Smooth muscle cell (in vitro differentiated cells): ENCODE results near the gene LRRC9. TPM values are rescaled to one million over a fixed set of nuclear protein-coding genes. Genes with fewer than 3 reads are reported as not detected.

Experiments used
- DNase-seq: peaks from one replicate; lab custom pipeline; 2025; ENCODE audit not compliant: unreplicated experiment; lab: John Stamatoyannopoulos, UW
- H2AFZ ChIP-seq: fragments of 200-600 bp; sonication (generic); 2 replicates; pipeline ENCODE4 v1.6.0; 2016; ENCODE audit warnings: antibody characterized with exemption, low read depth, mild to moderate bottlenecking
- H3F3A ChIP-seq: fragments of 200-600 bp; sonication (generic); 2 replicates; pipeline ENCODE4 v1.6.0; 2017; ENCODE audit warnings: antibody characterized with exemption, low read depth
- H3K27ac ChIP-seq: fragments of 200-600 bp; sonication (generic); 2 replicates; pipeline ENCODE4 v1.5.1; 2016; ENCODE audit warnings: low read depth, mild to moderate bottlenecking
- H3K27me3 ChIP-seq: fragments of 200-600 bp; sonication (generic); 2 replicates; pipeline ENCODE4 v1.6.1; 2016; ENCODE audit warnings: low read depth, mild to moderate bottlenecking
- H3K36me3 ChIP-seq: fragments of 200-600 bp; sonication (generic); 2 replicates; pipeline ENCODE4 v1.5.1; 2016; ENCODE audit warnings: low read depth
- H3K4me1 ChIP-seq: fragments of 200-600 bp; sonication (generic); 2 replicates; pipeline ENCODE4 v1.5.1; 2016; ENCODE audit warnings: low read depth
- H3K4me2 ChIP-seq: fragments of 200-600 bp; sonication (generic); 2 replicates; pipeline ENCODE4 v1.6.0; 2016; ENCODE audit warnings: mild to moderate bottlenecking
- H3K4me3 ChIP-seq: fragments of 200-600 bp; sonication (generic); 2 replicates; pipeline ENCODE4 v1.5.1; 2016; ENCODE audit warnings: mild to moderate bottlenecking
- H3K79me2 ChIP-seq: fragments of 200-600 bp; sonication (generic); 2 replicates; pipeline ENCODE4 v1.6.0; 2016; ENCODE audit warnings: low read depth, mild to moderate bottlenecking
- H3K9ac ChIP-seq: fragments of 200-600 bp; sonication (generic); 2 replicates; pipeline ENCODE4 v1.6.0; 2016; ENCODE audit warnings: low read depth
- H3K9me3 ChIP-seq: fragments of 200-600 bp; sonication (generic); replicated peaks from 2 replicates; pipeline ENCODE4 v1.5.1; 2016; ENCODE audit warnings: low read depth
- H4K20me1 ChIP-seq: fragments of 200-600 bp; sonication (generic); 2 replicates; pipeline ENCODE4 v1.6.0; 2016; ENCODE audit warnings: low read depth
- CTCF ChIP-seq: fragments of 200-600 bp; sonication (generic); IDR thresholded peaks from 2 replicates; pipeline ENCODE4 v1.5.1; 2017; ENCODE audit warnings: borderline replicate concordance, mild to moderate bottlenecking, antibody characterized with exemption; ENCODE audit not compliant: insufficient read depth, poor library complexity, severe bottlenecking
- WGBS: methylation state at CpG from one replicate; pipeline ENCODE4 v1.1.7; 2016; ENCODE audit warnings: low lambda C conversion rate; 5-methylcytosine and 5-hydroxymethylcytosine counted together
- polyA plus RNA-seq: library from polyadenylated mRNA; unstranded; fragments of >200 nt; fragmentation: Nextera tagmentation; extraction: Ambion mirVana; gene quantifications from 2 replicates; pipeline ENCODE4 v1.2.1, GENCODE V29; 2016
- total RNA-seq: library from RNA; depleted of rRNA; stranded (reverse); fragments of >200 nt; gene quantifications from 2 replicates; pipeline ENCODE4 v1.2.3, GENCODE V29; 2014

Gene LRRC9
- total and polyA plus RNA-seq, 2 experiments from 2014 or later: not detected

- no peaks in the 10 kb centered on the region for H3K79me2 ChIP-seq
- H4K20me1 ChIP-seq: no peaks in the 10 kb centered on the region
- WGBS: 89% methylated on average over 3 of the region's 3 CpGs
- H3K36me3 ChIP-seq: no peaks in the 10 kb centered on the region
- no peak overlapping the region for H3K4me3 ChIP-seq
- no peaks in the 10 kb centered on the region for H3K4me1 ChIP-seq
- no peaks in the 10 kb centered on the region for H3F3A ChIP-seq
- no peaks in the 10 kb centered on the region for H3K27me3 ChIP-seq
- no peak overlapping the region for H3K9ac ChIP-seq
- no peak for TF ChIP-seq CTCF
- H3K27ac ChIP-seq: no peak overlapping the region
- no peak overlapping the region for H2AFZ ChIP-seq
- H3K4me2 ChIP-seq: no peak overlapping the region
- DNase-seq: no peak
- no peaks in the 10 kb centered on the region for H3K9me3 ChIP-seq
Observed at GRCh38 chr14:59900556-59900955, 19.4 kb upstream of the LRRC9 start.

- H2AFZ ChIP-seq: no peak overlapping the region
- no peak for DNase-seq
- H3K36me3 ChIP-seq: no peaks in the 10 kb centered on the region
- H3K9me3 ChIP-seq: no peaks in the 10 kb centered on the region
- peaks cover 10% of the 10 kb centered on the region for H3K27me3 ChIP-seq
- no peak overlapping the region for H3K9ac ChIP-seq
- H3F3A ChIP-seq: no peaks in the 10 kb centered on the region
- H3K79me2 ChIP-seq: no peaks in the 10 kb centered on the region
- H4K20me1 ChIP-seq: no peaks in the 10 kb centered on the region
- no peaks in the 10 kb centered on the region for H3K4me1 ChIP-seq
- no peak overlapping the region for H3K4me2 ChIP-seq
- TF ChIP-seq CTCF: no peak
- H3K4me3 ChIP-seq: no peak overlapping the region
- no peak overlapping the region for H3K27ac ChIP-seq
- 74% methylated on average over 2 of the region's 2 CpGs for WGBS
Observed at GRCh38 chr14:59904184-59904583, 15.8 kb upstream of the LRRC9 start.

- H3K79me2 ChIP-seq: no peaks in the 10 kb centered on the region
- 76% methylated on average over 2 of the region's 2 CpGs for WGBS
- no peak overlapping the region for H3K4me3 ChIP-seq
- no peaks in the 10 kb centered on the region for H3F3A ChIP-seq
- no peaks in the 10 kb centered on the region for H3K4me1 ChIP-seq
- no peak overlapping the region for H2AFZ ChIP-seq
- H3K4me2 ChIP-seq: no peak overlapping the region
- no peak overlapping the region for H3K27ac ChIP-seq
- H3K27me3 ChIP-seq: peaks cover 10% of the 10 kb centered on the region
- H3K9me3 ChIP-seq: no peaks in the 10 kb centered on the region
- H4K20me1 ChIP-seq: no peaks in the 10 kb centered on the region
- no peaks in the 10 kb centered on the region for H3K36me3 ChIP-seq
- TF ChIP-seq CTCF: no peak
- no peak overlapping the region for H3K9ac ChIP-seq
- DNase-seq: no peak
Observed at GRCh38 chr14:59905188-59905587, 14.8 kb upstream of the LRRC9 start.

GRCh38 chr14:59912443-59912842, 7.5 kb upstream of the LRRC9 start:
- H3K79me2 ChIP-seq: no peaks in the 10 kb centered on the region
- no peaks in the 10 kb centered on the region for H3K9me3 ChIP-seq
- H3K4me1 ChIP-seq: no peaks in the 10 kb centered on the region
- no peaks in the 10 kb centered on the region for H4K20me1 ChIP-seq
- H3K4me2 ChIP-seq: no peak overlapping the region
- no peak overlapping the region for H3K27ac ChIP-seq
- TF ChIP-seq CTCF: no peak
- no peak overlapping the region for H3K9ac ChIP-seq
- H3F3A ChIP-seq: no peaks in the 10 kb centered on the region
- 92% methylated on average over 2 of the region's 2 CpGs for WGBS
- H2AFZ ChIP-seq: no peak overlapping the region
- no peaks in the 10 kb centered on the region for H3K36me3 ChIP-seq
- H3K27me3 ChIP-seq: peaks cover 2% of the 10 kb centered on the region
- no peak for DNase-seq
- no peak overlapping the region for H3K4me3 ChIP-seq
